ENCODE results near the gene ELL2. TPM values are rescaled to one million over a fixed set of nuclear protein-coding genes. Genes with fewer than 3 reads are reported as not detected.

ELL2 gene
- total and polyA plus RNA-seq, 2 donors from 2014 or later: 10.1 to 37.2 TPM

GRCh38 chr5:95910521-95910920 is 51.1 kb downstream of the ELL2 start:
- Histone ChIP-seq H3K9me3 (ENCODE audit: control insufficient read depth in 2 of 3, insufficient read depth in 1 of 3, low read length in 3 of 3) (no peaks in the 10 kb centered on the region), H3K4me1 (ENCODE audit: control insufficient read depth in 2 of 3, insufficient read depth in 2 of 3, low read depth in 1 of 3, low read length in 3 of 3) (peaks cover 0 to 4% (median 3%) of the 10 kb centered on the region in 3 donors), H3K9ac (ENCODE audit: low read length in 3 of 3) (no peak overlapping the region), H3K4me3 (ENCODE audit: low read length in 3 of 3) (no peak overlapping the region), H3K27ac (ENCODE audit: low read depth in 2 of 2, low read length in 2 of 2) (no peak overlapping the region), H3K27me3 (ENCODE audit: control insufficient read depth, insufficient read depth, low read length) (no peaks in the 10 kb centered on the region), H3K36me3 (ENCODE audit: control insufficient read depth in 2 of 3, insufficient read depth in 3 of 3, low read length in 3 of 3) (no peaks in the 10 kb centered on the region)
- no peak for FAIRE-seq
- intact Hi-C loops (cut with DNase I): no loop called here
- DNase-seq: no peak
- TF ChIP-seq CTCF (IDR thresholded peaks at IDR 0.05; ENCODE audit: borderline replicate concordance, extremely low read depth, insufficient read depth): no peak

DNA sequence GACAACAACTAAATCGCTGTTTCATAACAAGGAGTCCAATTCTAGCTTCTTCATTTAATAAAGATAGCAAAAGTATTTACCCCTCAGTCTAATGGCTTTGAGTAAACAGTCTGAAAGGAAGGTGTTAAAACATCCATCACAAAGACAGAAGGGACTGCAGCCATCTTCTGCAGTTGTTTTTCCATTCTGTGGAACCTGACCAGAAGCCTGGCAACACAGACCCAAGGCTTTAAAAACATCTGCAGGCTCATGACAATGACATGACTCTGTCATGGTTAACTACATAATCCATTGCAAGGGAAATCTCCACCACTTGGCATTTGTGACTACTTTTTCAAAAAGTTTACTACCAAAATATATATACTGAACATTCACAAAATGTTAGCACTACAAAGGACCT is 51.9 kb downstream of the ELL2 start:
- Histone ChIP-seq H3K36me3 (ENCODE audit: control insufficient read depth in 2 of 3, insufficient read depth in 3 of 3, low read length in 3 of 3) (no peaks in the 10 kb centered on the region), H3K4me3 (ENCODE audit: low read length in 3 of 3) (no peak overlapping the region), H3K4me1 (ENCODE audit: control insufficient read depth in 2 of 3, insufficient read depth in 2 of 3, low read depth in 1 of 3, low read length in 3 of 3) (peaks cover 0 to 4% (median 3%) of the 10 kb centered on the region in 3 donors), H3K27me3 (ENCODE audit: control insufficient read depth, insufficient read depth, low read length) (no peaks in the 10 kb centered on the region), H3K9me3 (ENCODE audit: control insufficient read depth in 2 of 3, insufficient read depth in 1 of 3, low read length in 3 of 3) (no peaks in the 10 kb centered on the region), H3K9ac (ENCODE audit: low read length in 3 of 3) (no peak overlapping the region), H3K27ac (ENCODE audit: low read depth in 2 of 2, low read length in 2 of 2) (no peak overlapping the region)
- DNase-seq (peak in 2 of 5 donors; percentile 27 to 34), FAIRE-seq (no peak)
- intact Hi-C loops (cut with DNase I): no loop called here
- TF ChIP-seq CTCF (IDR thresholded peaks at IDR 0.05; ENCODE audit: borderline replicate concordance, extremely low read depth, insufficient read depth): no peak

DNA sequence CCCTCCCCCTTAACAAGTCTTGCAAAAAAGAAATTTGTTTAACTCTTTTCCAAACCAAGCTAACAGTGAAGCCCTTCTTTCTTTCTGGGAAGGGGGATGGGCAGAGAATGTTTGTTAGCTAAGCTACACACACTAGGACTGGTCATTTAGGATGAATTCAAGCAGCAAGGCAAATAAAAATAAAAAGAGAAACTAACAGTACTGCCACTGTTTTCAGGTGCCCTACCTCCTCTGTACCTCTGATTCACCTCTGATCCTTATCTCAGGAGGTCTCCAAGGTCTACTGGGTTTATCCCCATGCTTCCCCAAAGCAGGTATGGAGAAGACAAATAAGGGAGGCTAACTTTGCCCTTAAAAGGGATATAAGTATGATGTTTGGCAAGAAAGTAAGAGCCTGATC is 52.9 kb downstream of the ELL2 start:
- Histone ChIP-seq H3K27ac (ENCODE audit: low read depth in 2 of 2, low read length in 2 of 2) (no peak overlapping the region), H3K9ac (ENCODE audit: low read length in 3 of 3) (no peak overlapping the region), H3K27me3 (ENCODE audit: control insufficient read depth, insufficient read depth, low read length) (no peaks in the 10 kb centered on the region), H3K4me1 (ENCODE audit: control insufficient read depth in 2 of 3, insufficient read depth in 2 of 3, low read depth in 1 of 3, low read length in 3 of 3) (peaks cover 0 to 4% (median 3%) of the 10 kb centered on the region in 3 donors), H3K36me3 (ENCODE audit: control insufficient read depth in 2 of 3, insufficient read depth in 3 of 3, low read length in 3 of 3) (no peaks in the 10 kb centered on the region), H3K4me3 (ENCODE audit: low read length in 3 of 3) (no peak overlapping the region), H3K9me3 (ENCODE audit: control insufficient read depth in 2 of 3, insufficient read depth in 1 of 3, low read length in 3 of 3) (no peaks in the 10 kb centered on the region)
- DNase-seq (peak in 2 of 5 donors; percentile 22 to 31), FAIRE-seq (no peak)
- no peak for TF ChIP-seq CTCF (IDR thresholded peaks at IDR 0.05; ENCODE audit: borderline replicate concordance, extremely low read depth, insufficient read depth)
- intact Hi-C loops (cut with DNase I): no loop called here
